NCI-H1105 treated with DMSO at 0.1 percent for 48 hours (cell line): ENCODE results near the gene NR1I2.
A peak's percentile ranks its signal among the peaks of the same experiment; 100 is the strongest.

Source experiments
- DNase-seq: peaks from one replicate; lab custom pipeline; 2025; lab: John Stamatoyannopoulos, UW

NR1I2 gene

GRCh38 chr3:119781330-119782198, at the start of gene NR1I2:
Gene NR1I2, plus strand, starts transcription at chr3:119782101.
- no peak for DNase-seq

- no peak for DNase-seq
Observed at GRCh38 chr3:119733812-119734211, 48.1 kb upstream of the NR1I2 start.

- DNase-seq = no peak
Observed at GRCh38 chr3:119738741-119739140, 43.2 kb upstream of the NR1I2 start.

- no peak for DNase-seq
Observed at GRCh38 chr3:119741657-119742590, 40.0 kb upstream of the NR1I2 start.

GRCh38 chr3:119743921-119744320, 38.0 kb upstream of the NR1I2 start:
- DNase-seq = peak; percentile 68

- no peak for DNase-seq
Observed at GRCh38 chr3:119745942-119746341, 36.0 kb upstream of the NR1I2 start.

GRCh38 chr3:119746423-119746822, 35.5 kb upstream of the NR1I2 start:
- DNase-seq = no peak

GRCh38 chr3:119747357-119747756, 34.5 kb upstream of the NR1I2 start:
- no peak for DNase-seq

- DNase-seq = no peak
Observed at GRCh38 chr3:119748991-119749390, 32.9 kb upstream of the NR1I2 start.

- DNase-seq = no peak
Observed at GRCh38 chr3:119751423-119751822, 30.5 kb upstream of the NR1I2 start.

- no peak for DNase-seq
Observed at GRCh38 chr3:119759962-119760361, 21.9 kb upstream of the NR1I2 start.

GRCh38 chr3:119762876-119763275, 19.0 kb upstream of the NR1I2 start:
- DNase-seq = no peak

GRCh38 chr3:119763466-119763865, 18.4 kb upstream of the NR1I2 start:
- no peak for DNase-seq

- no peak for DNase-seq
Observed at GRCh38 chr3:119765239-119765638, 16.7 kb upstream of the NR1I2 start.

GRCh38 chr3:119767936-119768601, 13.8 kb upstream of the NR1I2 start:
- no peak for DNase-seq

GRCh38 chr3:119768668-119769393, 13.1 kb upstream of the NR1I2 start:
- DNase-seq = no peak

GRCh38 chr3:119769394-119770149, 12.3 kb upstream of the NR1I2 start:
- no peak for DNase-seq

GRCh38 chr3:119774444-119774843, 7.5 kb upstream of the NR1I2 start:
- no peak for DNase-seq

GRCh38 chr3:119776304-119776703, 5.6 kb upstream of the NR1I2 start:
- DNase-seq = no peak

- DNase-seq = no peak
Observed at GRCh38 chr3:119778176-119778575, 3.7 kb upstream of the NR1I2 start.

GRCh38 chr3:119778811-119779210, 3.1 kb upstream of the NR1I2 start:
- DNase-seq = no peak
